ENCODE measurements around the gene NCCRP1. TPM values are rescaled to one million over a fixed set of nuclear protein-coding genes. Genes with fewer than 3 reads are reported as not detected.

NCCRP1 gene
- total RNA-seq, 4 donors from 2014 or later: 367 to 798 (median 407) TPM

GRCh38 chr19:39186391-39186790, 10.4 kb upstream of the NCCRP1 start:
- no peak overlapping the region for H3K4me3 ChIP-seq (ENCODE audit: low read depth, poor library complexity, severe bottlenecking)
- WGBS, 2 donors: 89 to 90% methylated on average over 8 of the region's 8 CpGs
- DNase-seq (ENCODE audit: low spot score in 2 of 2): no peak
- TF ChIP-seq CTCF (IDR thresholded peaks at IDR 0.05) (no peak), POLR2A (IDR thresholded peaks at IDR 0.05) (no peak)
- intact Hi-C loops (cut with DNase I; ENCODE audit: low total_unique reads): loop anchor here (10.0 kb wide), 1 partner anchor 62 kb away; the partner anchor contains the start of gene PAK4

GRCh38 chr19:39187552-39187943, 9.2 kb upstream of the NCCRP1 start:
- H3K4me3 ChIP-seq (ENCODE audit: low read depth, poor library complexity, severe bottlenecking): no peak overlapping the region
- no peak for DNase-seq (ENCODE audit: low spot score in 2 of 2)
- intact Hi-C loops (cut with DNase I; ENCODE audit: low total_unique reads): loop anchor here (10.0 kb wide), 1 partner anchor 63 kb away; the partner anchor contains the start of gene PAK4
- 40 to 47% methylated on average over 5 to 8 of the region's 8 CpGs for WGBS, 2 donors
- no peak for TF ChIP-seq CTCF (IDR thresholded peaks at IDR 0.05)
- no peak for TF ChIP-seq POLR2A (IDR thresholded peaks at IDR 0.05)

GRCh38 chr19:39188960-39189359, 7.8 kb upstream of the NCCRP1 start:
- H3K4me3 ChIP-seq (ENCODE audit: low read depth, poor library complexity, severe bottlenecking): no peak overlapping the region
- WGBS, 2 donors: 69 to 77% methylated on average over 6 of the region's 6 CpGs
- TF ChIP-seq POLR2A (IDR thresholded peaks at IDR 0.05) (no peak), CTCF (IDR thresholded peaks at IDR 0.05) (no peak)
- DNase-seq (ENCODE audit: low spot score in 2 of 2): no peak
- intact Hi-C loops (cut with DNase I; ENCODE audit: low total_unique reads): loop anchor here (10.0 kb wide), 1 partner anchor 64 kb away; the partner anchor contains the start of gene PAK4

- intact Hi-C loops (cut with DNase I; ENCODE audit: low total_unique reads): no loop called here
- 53 to 54% methylated on average over 11 of the region's 11 CpGs for WGBS, 2 donors
- TF ChIP-seq CTCF (IDR thresholded peaks at IDR 0.05) (no peak), POLR2A (IDR thresholded peaks at IDR 0.05) (no peak)
Observed at GRCh38 chr19:39190768-39191167, 6.0 kb upstream of the NCCRP1 start.

GRCh38 chr19:39192846-39193245, 3.9 kb upstream of the NCCRP1 start:
- intact Hi-C loops (cut with DNase I; ENCODE audit: low total_unique reads): no loop called here
- no peak for DNase-seq (ENCODE audit: low spot score in 2 of 2)
- no peak for TF ChIP-seq POLR2A (IDR thresholded peaks at IDR 0.05)
- TF ChIP-seq CTCF (IDR thresholded peaks at IDR 0.05): no peak
- H3K4me3 ChIP-seq (ENCODE audit: low read depth, poor library complexity, severe bottlenecking): no peak overlapping the region
- 57 to 60% methylated on average over 2 of the region's 2 CpGs for WGBS, 2 donors

More at GRCh38 chr19:39190768-39191167, 6.0 kb upstream of the NCCRP1 start:
- H3K4me3 ChIP-seq (ENCODE audit: low read depth, poor library complexity, severe bottlenecking): no peak overlapping the region
- no peak for DNase-seq (ENCODE audit: low spot score in 2 of 2)

- 13 to 26% methylated on average over 8 of the region's 8 CpGs for WGBS, 2 donors
- DNase-seq (ENCODE audit: low spot score in 2 of 2): no peak
- H3K4me3 ChIP-seq (ENCODE audit: low read depth, poor library complexity, severe bottlenecking): no peak overlapping the region
- intact Hi-C loops (cut with DNase I; ENCODE audit: low total_unique reads): no loop called here
- TF ChIP-seq CTCF (IDR thresholded peaks at IDR 0.05) (no peak), POLR2A (IDR thresholded peaks at IDR 0.05) (no peak)
Observed at GRCh38 chr19:39193803-39194202, 3.0 kb upstream of the NCCRP1 start.
